ENCODE measurements around the gene CSF3R. TPM values are rescaled to one million over a fixed set of nuclear protein-coding genes. Genes with fewer than 3 reads are reported as not detected.
"Not testable (repeated sequence)": the region's sequence is repeated elsewhere in the genome, so short reads cannot be mapped to it uniquely, and the experiment has no call there.

Gene CSF3R
- total RNA-seq, 1 donor from 2014 or later, result not detected

DNA sequence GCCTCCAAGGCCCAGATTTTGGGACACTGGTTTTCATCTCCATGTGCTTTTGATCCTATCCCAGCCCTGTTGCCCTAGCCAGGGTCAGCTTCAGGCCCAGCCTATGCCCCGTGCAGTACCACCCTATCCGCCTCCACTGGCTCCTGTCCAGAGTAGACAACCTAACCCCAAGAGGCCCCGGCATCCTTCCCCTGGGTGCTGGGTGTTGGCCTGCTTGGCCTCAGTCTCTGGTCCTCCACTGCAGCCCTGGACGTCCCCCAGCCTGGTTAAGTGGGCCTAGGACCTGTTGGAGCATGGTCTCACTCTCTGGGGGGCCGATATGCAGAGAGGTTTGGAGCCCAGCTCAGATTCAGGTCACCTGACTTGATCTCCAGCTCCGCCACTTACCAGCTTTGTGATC lies 1.6 kb downstream of the CSF3R start:
- intact Hi-C loops (cut with micrococcal nuclease), result no loop called here
- no peak for DNase-seq
- Mint-ChIP-seq H3K4me1 (peaks cover 11% of the 10 kb centered on the region), H3K9me3 (no peaks in the 10 kb centered on the region), H3K27me3 (peaks cover 3% of the 10 kb centered on the region), H3K36me3 (ENCODE audit: low read depth) (no peaks in the 10 kb centered on the region), H3K4me3 (no peak overlapping the region), H3K27ac (no peak overlapping the region)
- ChIA-PET POLR2A (no interaction called here), CTCF (no interaction called here)
- TF ChIP-seq CTCF (IDR thresholded peaks at IDR 0.05), result no peak
- no peak for ATAC-seq (ENCODE audit: low read depth)

DNA sequence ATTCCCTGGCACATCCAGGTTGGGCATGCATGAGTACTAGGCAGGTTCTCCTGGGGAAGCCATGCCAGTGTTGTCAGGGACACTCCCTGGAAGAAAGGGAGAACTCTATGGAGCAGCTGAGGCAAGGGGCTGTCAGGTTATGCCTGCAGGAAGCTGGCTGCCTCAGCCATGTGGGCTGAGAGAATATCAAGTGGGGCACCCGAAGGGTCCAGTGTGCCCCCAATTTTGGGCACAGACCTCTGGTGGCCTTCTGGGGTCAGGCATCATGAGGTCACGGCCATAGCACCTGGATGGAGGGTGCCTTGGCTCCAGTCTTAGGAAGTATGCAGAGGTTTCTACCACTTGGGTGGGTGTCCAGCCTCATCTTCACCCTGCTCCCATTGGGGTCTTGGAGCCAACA lies 2.6 kb downstream of the CSF3R start:
- DNase-seq (no peak), ATAC-seq (ENCODE audit: low read depth) (no peak)
- H3K27ac Mint-ChIP-seq, result no peak overlapping the region
- peaks cover 5% of the 10 kb centered on the region for H3K4me1 Mint-ChIP-seq
- peaks cover 3% of the 10 kb centered on the region for H3K27me3 Mint-ChIP-seq
- intact Hi-C loops (cut with micrococcal nuclease), result no loop called here
- H3K36me3 Mint-ChIP-seq (ENCODE audit: low read depth), result no peaks in the 10 kb centered on the region
- no peak for TF ChIP-seq CTCF (IDR thresholded peaks at IDR 0.05)
- no peaks in the 10 kb centered on the region for H3K9me3 Mint-ChIP-seq
- CTCF ChIA-PET, result no interaction called here
- POLR2A ChIA-PET, result interaction anchor here (0.5 to 0.9 kb wide), 2 partner anchors 16 to 586 kb away, joined by 3 to 6 read pairs; partner anchors contain the start of gene MRPS15
- no peak overlapping the region for H3K4me3 Mint-ChIP-seq

GRCh38 chr1:36479505-36480051 lies 3.1 kb downstream of the CSF3R start:
- H3K27ac Mint-ChIP-seq, result no peak overlapping the region

GRCh38 chr1:36477615-36478014 lies 5.1 kb downstream of the CSF3R start:
- ATAC-seq (ENCODE audit: low read depth); DNase-seq; POLR2A ChIA-PET; H3K4me1 Mint-ChIP-seq; intact Hi-C loops (cut with micrococcal nuclease); CTCF ChIA-PET; H3K9me3 Mint-ChIP-seq; H3K4me3 Mint-ChIP-seq; H3K27ac Mint-ChIP-seq; H3K36me3 Mint-ChIP-seq (ENCODE audit: low read depth); H3K27me3 Mint-ChIP-seq: not testable (repeated sequence)

More at GRCh38 chr1:36479505-36480051, 3.1 kb downstream of the CSF3R start:
- DNase-seq (no peak), ATAC-seq (ENCODE audit: low read depth) (no peak)
- Mint-ChIP-seq H3K4me1 (peaks cover 6% of the 10 kb centered on the region), H3K4me3 (no peak overlapping the region), H3K9me3 (no peaks in the 10 kb centered on the region), H3K36me3 (ENCODE audit: low read depth) (no peaks in the 10 kb centered on the region), H3K27me3 (peaks cover 3% of the 10 kb centered on the region)
- CTCF ChIA-PET, result no interaction called here
- intact Hi-C loops (cut with micrococcal nuclease), result no loop called here
- POLR2A ChIA-PET, result interaction anchor here (0.5 to 0.9 kb wide), 2 partner anchors 15 to 585 kb away, joined by 3 to 6 read pairs; partner anchors contain the start of gene MRPS15
- no peak for TF ChIP-seq CTCF (IDR thresholded peaks at IDR 0.05)

DNA sequence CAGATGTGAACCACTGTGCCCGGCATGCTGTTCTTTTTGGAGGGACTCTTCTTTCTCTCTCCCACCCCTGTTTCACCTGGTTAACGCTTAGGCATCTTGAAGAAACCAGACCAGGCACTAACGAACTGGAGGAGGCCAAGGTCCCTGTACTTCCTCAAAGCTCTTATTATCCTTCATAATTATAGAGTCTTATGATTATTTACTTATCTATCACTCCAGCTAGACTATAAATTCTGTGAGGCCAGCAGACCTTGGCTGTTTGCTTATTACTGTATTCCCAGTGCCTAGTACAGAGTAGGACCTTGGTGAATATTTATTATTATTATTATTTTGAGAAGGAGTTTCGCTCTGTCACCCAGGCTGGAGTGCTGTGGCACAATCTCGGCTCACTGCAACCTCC lies 5.8 kb downstream of the CSF3R start:
- ChIA-PET CTCF (no interaction called here), POLR2A (interaction anchor here (0.7 to 1.0 kb wide), 2 partner anchors 10 to 13 kb away, joined by 3 to 4 read pairs; partner anchors contain the start of gene MRPS15)
- Mint-ChIP-seq H3K4me3 (no peak overlapping the region), H3K27me3 (peaks cover 3% of the 10 kb centered on the region), H3K27ac (no peak overlapping the region), H3K36me3 (ENCODE audit: low read depth) (no peaks in the 10 kb centered on the region), H3K4me1 (peaks cover 6% of the 10 kb centered on the region), H3K9me3 (no peaks in the 10 kb centered on the region)
- TF ChIP-seq CTCF (IDR thresholded peaks at IDR 0.05), result no peak
- no peak for DNase-seq
- no peak for ATAC-seq (ENCODE audit: low read depth)
- intact Hi-C loops (cut with micrococcal nuclease), result no loop called here
